Activated naive CD8-positive, alpha-beta T cell treated with anti-CD3 and anti-CD28 coated beads, Interleukin-2, amount 50 U/mL, for 24 hours (primary cell): ENCODE measurements around the gene LRSAM1.
"Not testable (repeated sequence)": the region's sequence is repeated elsewhere in the genome, so short reads cannot be mapped to it uniquely, and the experiment has no call there.

Experiments used
- ATAC-seq: fragments of 150-1000 bp; cut with Tn5 transposase; one replicate; pipeline ENCODE4 v1.10.0; 2021
- DNase-seq: peaks from one replicate; pipeline ENCODE4 v3.0.0; 2021
- H3K27ac Mint-ChIP-seq: one replicate; pipeline ENCODE4 v1.8.0; 2021; ENCODE audit warnings: mild to moderate bottlenecking, mixed read lengths
- H3K27me3 Mint-ChIP-seq: one replicate; pipeline ENCODE4 v1.8.0; 2021; ENCODE audit warnings: mixed read lengths
- H3K36me3 Mint-ChIP-seq: one replicate; pipeline ENCODE4 v1.8.0; 2021; ENCODE audit warnings: low read depth, mixed read lengths
- H3K4me1 Mint-ChIP-seq: one replicate; pipeline ENCODE4 v1.8.0; 2021; ENCODE audit warnings: mixed read lengths
- H3K4me3 Mint-ChIP-seq: one replicate; pipeline ENCODE4 v1.8.0; 2021; ENCODE audit warnings: mild to moderate bottlenecking, moderate library complexity, mixed read lengths
- H3K9me3 Mint-ChIP-seq: one replicate; pipeline ENCODE4 v1.8.0; 2021; ENCODE audit warnings: mixed read lengths

The LRSAM1 gene

DNA sequence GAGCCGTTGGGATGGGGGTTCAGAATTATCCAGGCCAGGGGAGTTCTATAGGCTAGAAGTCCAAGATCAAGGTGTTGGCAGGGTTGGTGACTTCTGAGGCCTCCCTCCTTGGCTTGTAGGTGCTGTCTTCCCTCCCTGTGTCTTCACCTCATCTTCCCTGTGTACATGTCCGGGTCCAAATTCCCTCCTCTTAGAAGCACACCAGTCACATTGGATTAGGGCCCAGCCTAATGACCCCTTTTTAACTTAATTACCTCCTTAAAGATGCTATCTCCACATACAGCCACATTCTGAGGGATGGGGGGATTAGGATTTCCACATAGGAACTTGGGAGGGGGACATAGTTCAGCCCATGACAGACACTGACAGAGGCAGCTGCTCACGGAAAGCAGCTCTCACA is 12.1 kb downstream of the LRSAM1 start:
- Mint-ChIP-seq H3K27ac (no peak overlapping the region), H3K4me1 (no peaks in the 10 kb centered on the region), H3K27me3 (no peaks in the 10 kb centered on the region), H3K4me3 (no peak overlapping the region), H3K36me3 (peaks cover 31% of the 10 kb centered on the region), H3K9me3 (no peaks in the 10 kb centered on the region)
- DNase-seq = no peak
- no peak for ATAC-seq

DNA sequence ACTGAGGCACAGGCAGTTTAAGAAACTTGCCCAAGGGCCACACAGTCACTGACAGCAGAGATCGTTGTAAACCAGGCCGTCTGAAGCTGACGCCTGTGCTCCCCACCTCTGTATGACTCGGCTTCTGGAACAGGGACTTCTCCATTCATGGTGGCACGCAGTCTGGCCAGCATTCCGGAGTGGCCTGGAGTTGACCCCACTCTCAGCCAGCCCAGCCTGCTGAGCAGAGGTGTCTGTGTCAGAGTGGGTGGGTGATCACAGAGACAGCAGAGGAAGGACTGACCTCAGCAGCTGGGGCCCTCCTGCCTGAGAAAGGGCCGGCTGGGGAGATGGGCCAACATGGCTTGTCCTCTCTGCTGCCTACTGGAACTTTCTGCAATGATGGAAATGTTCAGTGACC is 12.6 kb downstream of the LRSAM1 start:
- no peaks in the 10 kb centered on the region for H3K27me3 Mint-ChIP-seq
- no peak for DNase-seq
- peaks cover 32% of the 10 kb centered on the region for H3K36me3 Mint-ChIP-seq
- no peak overlapping the region for H3K27ac Mint-ChIP-seq
- no peak for ATAC-seq
- no peak overlapping the region for H3K4me3 Mint-ChIP-seq
- no peaks in the 10 kb centered on the region for H3K9me3 Mint-ChIP-seq
- H3K4me1 Mint-ChIP-seq = no peaks in the 10 kb centered on the region

DNA sequence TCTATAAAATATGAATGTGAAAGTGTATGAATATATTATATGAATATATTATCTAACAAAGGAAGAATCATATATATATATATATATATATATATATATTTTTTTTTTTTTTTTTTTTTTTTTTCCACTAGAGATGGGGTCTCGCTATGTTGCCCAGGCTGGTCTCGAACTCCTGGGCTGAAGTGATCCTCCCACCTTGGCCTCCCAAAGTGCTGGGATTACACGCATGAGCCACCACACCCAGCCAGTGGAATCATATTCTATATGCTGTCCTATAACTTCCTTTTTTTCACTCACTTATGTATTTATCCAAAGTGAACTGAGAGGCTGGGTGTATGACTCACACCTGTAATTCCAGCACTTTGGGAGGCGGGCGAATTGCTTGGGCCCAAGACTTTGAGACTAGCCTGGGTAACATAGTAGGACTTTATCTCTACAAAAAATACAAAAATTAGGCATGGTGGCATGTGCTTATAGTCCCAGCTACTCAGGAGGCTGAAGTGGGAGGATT is 15.2 kb downstream of the LRSAM1 start:
- DNase-seq, ATAC-seq, H3K4me1 Mint-ChIP-seq, H3K27ac Mint-ChIP-seq, H3K4me3 Mint-ChIP-seq, H3K27me3 Mint-ChIP-seq, H3K9me3 Mint-ChIP-seq: not testable (repeated sequence)
- peaks cover 39% of the 10 kb centered on the region for H3K36me3 Mint-ChIP-seq

DNA sequence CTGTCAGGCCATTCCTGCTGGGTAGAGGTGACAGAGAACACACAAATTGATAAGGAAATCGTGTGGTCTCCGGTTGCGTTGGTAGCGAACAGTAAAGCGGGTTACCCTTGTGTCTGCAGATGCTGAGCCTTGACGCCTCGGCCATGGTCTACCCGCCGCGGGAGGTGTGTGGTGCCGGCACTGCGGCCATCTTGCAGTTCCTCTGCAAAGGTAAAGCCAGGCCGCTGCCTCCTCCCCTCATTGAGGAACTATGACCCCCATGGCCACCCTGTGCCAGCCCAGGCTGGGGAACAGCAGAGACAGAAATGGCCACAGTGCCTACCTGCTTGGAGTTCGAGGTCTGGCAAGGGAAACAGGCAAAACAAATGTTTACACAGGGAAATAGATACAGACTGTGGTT is 16.3 kb downstream of the LRSAM1 start:
- peaks cover 36% of the 10 kb centered on the region for H3K36me3 Mint-ChIP-seq
- no peaks in the 10 kb centered on the region for H3K27me3 Mint-ChIP-seq

DNA sequence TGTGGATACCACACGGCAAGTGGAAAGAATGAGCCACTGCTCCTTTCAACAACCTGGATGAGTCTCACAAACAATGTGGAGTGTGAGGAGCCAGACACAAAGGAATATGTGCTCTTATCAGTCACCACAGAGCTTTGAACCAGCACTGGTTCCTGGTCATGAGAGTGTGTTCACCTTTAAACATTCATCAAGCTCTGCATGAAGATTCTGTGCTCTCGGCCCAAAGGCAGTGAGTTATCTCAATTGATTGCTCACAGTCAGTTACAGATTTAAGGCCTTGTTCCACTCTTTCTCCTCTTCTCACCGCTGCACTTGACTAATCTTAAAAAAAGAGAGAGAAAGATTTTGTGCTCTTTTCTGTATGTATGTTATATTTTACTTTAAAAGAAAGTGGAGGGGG is 19.4 kb downstream of the LRSAM1 start:
- peaks cover 2% of the 10 kb centered on the region for H3K4me1 Mint-ChIP-seq
- no peaks in the 10 kb centered on the region for H3K27me3 Mint-ChIP-seq
- H3K36me3 Mint-ChIP-seq = peaks cover 33% of the 10 kb centered on the region
- H3K9me3 Mint-ChIP-seq = no peaks in the 10 kb centered on the region
- H3K27ac Mint-ChIP-seq = no peak overlapping the region
- no peak overlapping the region for H3K4me3 Mint-ChIP-seq
- DNase-seq (no peak), ATAC-seq (peak; percentile 20)

More for the DNA sequence above, 16.3 kb downstream of the LRSAM1 start:
- DNase-seq (no peak), ATAC-seq (no peak)
- H3K9me3 Mint-ChIP-seq = no peaks in the 10 kb centered on the region
- H3K4me1 Mint-ChIP-seq = peaks cover 2% of the 10 kb centered on the region
- H3K4me3 Mint-ChIP-seq = no peak overlapping the region
- H3K27ac Mint-ChIP-seq = no peak overlapping the region

DNA sequence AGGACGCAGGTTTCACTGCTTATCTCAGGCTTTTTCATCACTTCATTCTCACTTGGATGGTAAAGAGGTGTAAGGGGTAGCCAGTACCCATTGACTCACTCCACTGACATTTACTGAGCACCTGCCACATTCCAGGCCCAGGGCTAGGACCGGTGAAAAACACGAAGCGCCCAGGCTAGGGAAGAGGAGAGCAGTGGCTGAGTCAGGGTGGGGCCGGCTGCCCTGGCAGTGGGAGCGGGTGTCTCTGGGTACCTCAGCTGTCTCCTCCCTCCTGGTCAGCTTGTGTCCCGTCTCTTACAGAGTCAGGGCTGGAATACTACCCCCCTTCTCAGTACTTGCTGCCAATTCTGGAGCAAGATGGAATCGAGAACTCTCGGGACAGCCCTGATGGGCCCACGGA is 22.2 kb downstream of the LRSAM1 start:
- Mint-ChIP-seq H3K27me3 (no peaks in the 10 kb centered on the region), H3K4me1 (peaks cover 2% of the 10 kb centered on the region), H3K9me3 (no peaks in the 10 kb centered on the region), H3K36me3 (peaks cover 30% of the 10 kb centered on the region), H3K27ac (no peak overlapping the region), H3K4me3 (no peak overlapping the region)
- no peak for DNase-seq
- no peak for ATAC-seq

DNA sequence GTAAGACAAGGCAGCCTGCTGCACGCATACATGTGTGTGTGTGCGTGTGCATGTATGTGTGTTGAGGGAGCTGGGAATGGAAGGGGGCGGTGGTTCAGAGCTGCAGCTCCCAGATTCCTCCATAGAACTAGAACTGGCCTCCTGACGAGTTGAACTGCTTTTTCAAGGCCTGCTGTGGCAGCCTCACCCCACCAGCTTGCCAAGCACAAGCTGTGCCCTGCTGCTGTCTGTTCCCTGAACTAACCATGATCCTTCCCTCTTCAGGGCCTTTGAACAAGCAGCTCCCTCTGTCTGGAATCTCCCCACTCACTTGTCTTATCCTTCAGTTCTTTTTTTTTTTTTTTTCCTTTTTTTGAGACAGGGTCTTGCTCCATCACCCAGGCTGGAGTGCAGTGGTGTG is 22.6 kb downstream of the LRSAM1 start:
- ATAC-seq (no peak), DNase-seq (no peak)
- Mint-ChIP-seq H3K27ac (no peak overlapping the region), H3K4me1 (peaks cover 2% of the 10 kb centered on the region), H3K9me3 (no peaks in the 10 kb centered on the region), H3K27me3 (no peaks in the 10 kb centered on the region), H3K36me3 (peaks cover 30% of the 10 kb centered on the region), H3K4me3 (no peak overlapping the region)

DNA sequence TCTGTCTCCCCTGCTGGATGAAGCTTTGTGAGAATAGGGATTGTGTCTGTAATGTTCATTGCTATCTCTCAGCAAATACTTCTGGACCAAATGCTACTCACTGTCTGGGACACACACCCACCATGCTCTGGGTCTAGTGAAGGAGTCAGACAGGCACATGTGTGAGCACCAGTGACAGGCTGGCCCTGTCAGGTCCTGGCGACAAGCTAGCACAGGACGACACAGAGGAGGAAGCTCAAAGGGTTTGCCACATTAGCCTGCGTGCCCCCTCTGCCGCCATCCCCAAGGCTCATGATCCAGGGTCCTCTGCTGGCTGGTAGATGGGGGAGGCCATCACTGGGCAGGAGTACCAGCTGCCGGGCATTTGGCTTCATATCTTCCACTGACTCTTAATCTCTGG is 23.3 kb downstream of the LRSAM1 start:
- Mint-ChIP-seq H3K9me3 (no peaks in the 10 kb centered on the region), H3K27ac (no peak overlapping the region), H3K4me3 (no peak overlapping the region), H3K4me1 (peaks cover 2% of the 10 kb centered on the region), H3K36me3 (peaks cover 24% of the 10 kb centered on the region), H3K27me3 (no peaks in the 10 kb centered on the region)
- DNase-seq (no peak), ATAC-seq (no peak)

DNA sequence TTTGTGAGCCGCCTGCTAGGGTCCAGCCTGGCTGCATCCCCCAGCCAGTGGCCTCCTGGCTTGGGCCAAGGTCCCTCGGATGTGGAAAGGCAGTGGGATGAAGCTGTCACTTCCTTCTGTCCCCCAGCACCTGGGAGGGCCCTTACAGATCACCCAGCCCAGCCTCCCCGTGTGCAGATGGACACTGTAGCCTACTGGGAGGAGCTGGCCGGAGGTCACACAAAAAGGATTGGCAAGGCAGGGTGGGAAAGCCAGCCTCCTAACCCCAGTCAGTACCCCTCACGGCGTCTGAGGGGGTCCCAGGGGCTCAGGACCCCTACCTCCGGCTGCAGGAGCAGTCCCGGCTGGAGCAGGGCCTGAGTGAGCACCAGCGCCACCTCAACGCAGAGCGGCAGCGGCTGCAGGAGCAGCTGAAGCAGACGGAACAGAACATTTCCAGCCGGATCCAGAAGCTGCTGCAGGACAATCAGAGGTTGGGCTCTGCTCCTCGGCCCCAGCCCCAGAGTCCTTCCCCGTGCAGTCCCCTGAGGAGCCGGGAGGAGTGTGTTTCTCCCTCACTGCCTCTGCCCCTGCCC is 28.3 kb downstream of the LRSAM1 start:
- Mint-ChIP-seq H3K9me3 (no peaks in the 10 kb centered on the region), H3K4me1 (no peaks in the 10 kb centered on the region), H3K27me3 (no peaks in the 10 kb centered on the region), H3K4me3 (no peak overlapping the region), H3K27ac (no peak overlapping the region), H3K36me3 (peaks cover 24% of the 10 kb centered on the region)
- DNase-seq = no peak
- ATAC-seq = no peak

DNA sequence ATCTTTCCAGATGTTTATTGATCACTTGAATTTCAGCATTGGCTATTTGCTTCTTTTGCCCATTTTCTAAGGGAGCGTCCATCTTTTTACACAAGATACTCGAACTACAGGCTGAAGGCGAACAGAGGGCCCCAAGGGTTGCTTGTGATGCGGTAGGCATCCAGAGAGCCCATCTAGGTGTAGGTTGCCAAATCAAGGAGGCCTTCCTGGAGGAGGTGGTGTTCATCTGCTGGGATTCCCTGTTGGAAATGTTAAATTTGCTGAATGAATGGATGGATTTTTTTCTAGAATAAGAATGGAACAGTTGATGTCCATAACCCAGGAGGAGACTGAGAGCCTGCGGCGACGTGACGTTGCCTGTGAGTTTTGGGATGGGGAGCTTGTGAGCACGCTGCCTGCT is 31.4 kb downstream of the LRSAM1 start:
- DNase-seq = no peak
- Mint-ChIP-seq H3K36me3 (peaks cover 30% of the 10 kb centered on the region), H3K27me3 (no peaks in the 10 kb centered on the region), H3K4me3 (no peak overlapping the region), H3K9me3 (no peaks in the 10 kb centered on the region), H3K27ac (no peak overlapping the region), H3K4me1 (no peaks in the 10 kb centered on the region)
- no peak for ATAC-seq

DNA sequence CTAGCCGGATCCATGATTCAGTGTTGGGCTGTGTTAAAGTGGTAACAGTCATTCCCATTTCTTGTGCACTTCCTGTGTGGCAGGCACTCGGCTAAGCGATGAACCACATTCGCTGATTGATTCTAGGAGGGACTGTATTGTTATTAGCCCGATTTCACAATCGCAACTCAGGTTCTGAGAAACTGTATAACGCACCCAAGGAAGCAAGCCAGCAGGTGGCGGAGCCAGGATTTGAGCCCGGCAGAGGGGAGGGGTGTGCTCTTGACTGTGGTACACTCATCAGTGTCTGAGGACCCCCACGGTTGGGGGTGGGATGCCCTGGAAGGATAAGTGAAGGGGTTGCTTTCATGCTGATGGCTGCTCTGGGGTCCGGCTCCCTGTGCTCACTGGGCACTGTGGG is 34.7 kb downstream of the LRSAM1 start:
- H3K4me3 Mint-ChIP-seq = no peak overlapping the region
- no peak for DNase-seq
- H3K27ac Mint-ChIP-seq = no peak overlapping the region
- no peaks in the 10 kb centered on the region for H3K27me3 Mint-ChIP-seq
- peaks cover 24% of the 10 kb centered on the region for H3K36me3 Mint-ChIP-seq
- ATAC-seq = no peak
- no peaks in the 10 kb centered on the region for H3K4me1 Mint-ChIP-seq
- H3K9me3 Mint-ChIP-seq = no peaks in the 10 kb centered on the region

DNA sequence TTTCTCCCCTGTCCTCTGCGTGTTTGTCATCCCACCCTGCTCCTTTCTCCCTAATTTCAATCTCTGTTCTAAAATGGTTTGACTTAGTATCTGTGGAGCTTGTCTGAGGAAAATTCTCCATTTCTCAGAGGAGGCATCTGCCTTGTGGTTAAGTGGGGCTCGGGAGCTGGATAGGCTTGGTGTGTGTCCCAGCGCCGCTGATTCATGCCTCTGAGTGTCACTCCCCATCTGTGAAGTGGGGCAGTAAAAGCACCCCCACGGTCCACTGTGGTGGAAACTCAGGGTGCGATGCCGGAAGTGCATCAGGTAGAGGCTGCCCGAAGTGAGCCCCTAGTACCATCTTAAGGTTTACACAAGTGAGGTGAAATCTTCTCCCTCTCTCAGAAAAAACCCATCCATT is 37.6 kb downstream of the LRSAM1 start:
- H3K4me1 Mint-ChIP-seq = no peaks in the 10 kb centered on the region

DNA sequence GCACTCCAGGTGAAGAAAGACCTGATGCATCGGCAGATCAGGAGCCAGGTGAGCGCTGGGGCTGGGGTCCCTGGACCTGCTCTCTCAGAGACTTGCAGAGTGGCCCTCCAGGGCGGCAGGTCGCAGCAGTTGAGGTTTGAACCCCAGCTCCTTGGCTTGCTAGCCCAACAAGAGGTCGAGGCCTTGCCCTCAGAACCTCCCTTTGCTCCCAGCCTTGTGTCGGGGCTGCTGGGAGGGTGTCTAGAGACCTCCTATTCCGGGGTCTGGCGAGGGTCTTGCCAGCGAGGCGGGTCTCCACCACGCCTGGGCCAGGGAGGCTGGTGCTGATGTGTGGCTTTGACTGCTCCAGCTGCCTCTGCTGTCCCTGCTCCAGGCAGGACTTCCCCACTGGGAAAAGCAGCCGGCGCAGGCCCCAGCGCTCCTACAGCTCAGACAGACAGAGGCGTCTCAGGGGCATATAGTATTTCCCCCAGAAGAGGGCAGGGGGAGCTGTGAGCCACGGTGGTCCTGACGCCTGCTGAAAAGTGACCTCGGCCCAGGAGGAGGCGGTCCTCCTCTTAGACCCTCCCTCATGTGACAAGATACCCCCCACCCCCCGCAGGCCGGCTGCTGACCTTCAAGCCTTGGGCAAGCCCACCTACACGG is 38.3 kb downstream of the LRSAM1 start:
- no peak for ATAC-seq
- DNase-seq = no peak
- peaks cover 17% of the 10 kb centered on the region for H3K36me3 Mint-ChIP-seq
- H3K4me1 Mint-ChIP-seq = no peaks in the 10 kb centered on the region
- no peak overlapping the region for H3K27ac Mint-ChIP-seq
- no peaks in the 10 kb centered on the region for H3K9me3 Mint-ChIP-seq
- H3K27me3 Mint-ChIP-seq = no peaks in the 10 kb centered on the region
- no peak overlapping the region for H3K4me3 Mint-ChIP-seq

More for the DNA sequence above, 37.6 kb downstream of the LRSAM1 start:
- Mint-ChIP-seq H3K9me3 (no peaks in the 10 kb centered on the region), H3K36me3 (peaks cover 15% of the 10 kb centered on the region), H3K4me3 (no peak overlapping the region), H3K27me3 (no peaks in the 10 kb centered on the region), H3K27ac (no peak overlapping the region)
- ATAC-seq (no peak), DNase-seq (no peak)

DNA sequence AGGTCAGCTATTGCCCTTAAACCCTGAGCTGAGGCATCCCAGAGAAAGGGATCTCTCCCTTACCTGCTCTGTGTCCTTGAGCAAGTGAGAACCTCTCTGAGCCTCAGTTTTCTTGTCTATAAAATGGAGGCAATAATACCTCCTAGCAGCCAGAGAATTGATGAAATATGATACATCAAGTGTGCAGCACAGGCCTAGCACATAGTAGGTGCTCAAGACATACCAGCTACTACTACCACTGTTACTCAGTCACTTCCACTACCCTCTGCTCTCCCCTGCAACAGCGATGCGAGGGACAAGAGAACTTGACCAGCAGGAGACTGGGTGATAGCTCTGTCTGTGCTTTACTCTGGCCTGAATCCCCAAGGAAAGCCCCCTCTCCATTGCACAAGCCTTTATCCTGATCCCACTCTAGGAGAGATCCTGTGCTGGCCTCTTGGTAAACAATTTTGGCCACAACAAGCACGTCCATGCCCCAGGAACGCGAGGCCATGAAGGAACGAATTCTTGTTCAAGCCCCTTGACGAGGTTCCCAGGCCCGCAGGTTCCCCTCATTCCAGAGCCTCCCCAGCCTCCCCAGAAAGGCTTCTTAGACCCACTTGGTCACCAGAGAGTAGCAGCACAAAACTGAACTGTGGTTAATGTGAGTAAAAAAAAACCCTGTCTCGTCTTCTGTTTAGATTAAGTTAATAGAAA is 39.4 kb downstream of the LRSAM1 start:
- H3K9me3 Mint-ChIP-seq = no peaks in the 10 kb centered on the region
- H3K27ac Mint-ChIP-seq = no peak overlapping the region
- H3K36me3 Mint-ChIP-seq = peaks cover 15% of the 10 kb centered on the region
- ATAC-seq = no peak
- H3K27me3 Mint-ChIP-seq = no peaks in the 10 kb centered on the region
- H3K4me1 Mint-ChIP-seq = no peaks in the 10 kb centered on the region
- H3K4me3 Mint-ChIP-seq = no peak overlapping the region
- no peak for DNase-seq

DNA sequence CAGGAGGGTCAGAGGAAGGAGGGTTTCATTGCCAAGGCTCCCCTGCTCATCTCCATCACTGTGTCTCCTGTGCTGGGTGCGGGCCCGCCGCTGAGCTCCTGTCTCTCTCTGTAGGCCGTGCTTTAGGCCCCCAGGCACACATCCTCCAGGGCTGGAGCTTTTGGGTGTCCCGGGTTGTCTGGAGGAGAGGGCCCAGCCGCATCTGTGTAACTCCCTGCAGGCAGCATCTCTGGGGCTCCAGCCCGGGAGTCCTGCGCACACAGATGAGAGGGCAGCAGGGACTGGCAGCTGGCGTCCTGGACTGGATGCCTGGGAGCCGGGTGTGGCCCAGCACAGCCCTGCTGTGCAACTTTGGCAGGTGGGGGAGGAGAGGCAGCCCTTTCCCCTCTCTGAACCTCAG is 40.2 kb downstream of the LRSAM1 start:
- Mint-ChIP-seq H3K27me3 (no peaks in the 10 kb centered on the region), H3K36me3 (peaks cover 13% of the 10 kb centered on the region), H3K27ac (no peak overlapping the region), H3K4me1 (no peaks in the 10 kb centered on the region), H3K9me3 (no peaks in the 10 kb centered on the region), H3K4me3 (no peak overlapping the region)
- peak; percentile 7 for ATAC-seq
- DNase-seq = no peak
